ENCODE measurements around the gene DRP2.
A peak's percentile ranks its signal among the peaks of the same experiment; 100 is the strongest.

DRP2 gene

DNA sequence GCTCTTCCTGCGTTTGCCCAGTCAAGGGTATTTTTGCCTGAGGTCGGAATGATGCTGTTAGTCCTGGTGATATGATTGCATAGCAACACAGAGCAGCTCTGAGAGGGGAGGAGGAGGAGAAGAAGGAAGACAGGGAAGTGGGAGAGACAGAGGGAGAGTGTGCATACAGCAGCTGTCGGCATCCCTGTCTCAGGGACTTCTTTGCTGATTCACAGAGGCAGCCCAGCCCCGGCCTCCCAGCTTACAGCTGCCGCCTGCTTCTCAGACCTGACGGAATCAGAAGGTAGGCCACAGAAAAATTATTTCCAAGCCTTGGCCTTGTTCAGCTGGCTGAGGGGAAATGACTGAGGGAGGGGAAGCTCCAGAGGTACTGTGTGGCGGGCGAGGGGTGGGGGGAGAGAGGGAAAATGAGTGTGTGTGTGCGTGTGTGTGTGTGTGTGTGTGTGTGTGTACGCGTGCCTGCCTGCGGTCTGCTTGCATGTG lies 319 bp downstream of the DRP2 start:
- TF ChIP-seq, protein P1, sequence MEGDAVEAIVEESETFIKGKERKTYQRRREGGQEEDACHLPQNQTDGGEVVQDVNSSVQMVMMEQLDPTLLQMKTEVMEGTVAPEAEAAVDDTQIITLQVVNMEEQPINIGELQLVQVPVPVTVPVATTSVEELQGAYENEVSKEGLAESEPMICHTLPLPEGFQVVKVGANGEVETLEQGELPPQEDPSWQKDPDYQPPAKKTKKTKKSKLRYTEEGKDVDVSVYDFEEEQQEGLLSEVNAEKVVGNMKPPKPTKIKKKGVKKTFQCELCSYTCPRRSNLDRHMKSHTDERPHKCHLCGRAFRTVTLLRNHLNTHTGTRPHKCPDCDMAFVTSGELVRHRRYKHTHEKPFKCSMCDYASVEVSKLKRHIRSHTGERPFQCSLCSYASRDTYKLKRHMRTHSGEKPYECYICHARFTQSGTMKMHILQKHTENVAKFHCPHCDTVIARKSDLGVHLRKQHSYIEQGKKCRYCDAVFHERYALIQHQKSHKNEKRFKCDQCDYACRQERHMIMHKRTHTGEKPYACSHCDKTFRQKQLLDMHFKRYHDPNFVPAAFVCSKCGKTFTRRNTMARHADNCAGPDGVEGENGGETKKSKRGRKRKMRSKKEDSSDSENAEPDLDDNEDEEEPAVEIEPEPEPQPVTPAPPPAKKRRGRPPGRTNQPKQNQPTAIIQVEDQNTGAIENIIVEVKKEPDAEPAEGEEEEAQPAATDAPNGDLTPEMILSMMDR (conservative IDR thresholded peaks at IDR 0.05; ENCODE audit: low read depth, low read length), result no peak
- DNase-seq (ENCODE audit: low read depth), result peak; percentile 49

DNA sequence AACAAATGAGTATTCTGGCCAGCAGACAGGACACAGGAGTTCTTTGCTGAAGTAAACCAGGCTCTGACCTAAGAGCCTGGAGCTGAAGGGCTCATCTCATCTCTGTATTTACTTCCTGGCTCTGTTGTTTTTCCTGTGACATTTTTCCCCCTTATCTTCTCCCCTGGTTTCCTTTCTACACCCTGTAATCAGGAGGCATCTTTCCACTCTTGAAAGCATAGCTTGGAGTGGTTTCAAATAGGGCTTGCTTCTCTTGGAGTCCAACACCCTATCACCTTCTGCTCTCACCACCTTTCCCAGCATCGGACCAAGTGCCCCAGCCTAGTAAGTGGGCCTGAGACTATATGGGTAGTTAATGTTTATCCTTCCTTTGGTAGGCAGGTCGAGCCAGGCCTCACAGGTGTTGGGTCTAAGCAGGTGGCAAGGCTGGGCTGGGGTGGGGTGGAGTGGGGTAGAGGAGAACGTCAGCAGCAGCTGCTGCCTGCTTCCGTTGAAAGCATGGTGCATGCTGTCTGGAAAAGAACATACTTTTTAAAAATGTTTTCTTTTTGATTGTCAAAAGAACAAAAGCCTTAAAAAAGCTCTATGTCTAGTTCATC lies 1.2 kb downstream of the DRP2 start:
- no peak overlapping the region for H3K4me3 ChIP-seq (ENCODE audit: low read depth, low read length)
- TF ChIP-seq, protein P1 (conservative IDR thresholded peaks at IDR 0.05; ENCODE audit: low read depth, low read length), result no peak
- DNase-seq (ENCODE audit: low read depth), result no peak

More for the DNA sequence above, 319 bp downstream of the DRP2 start:
- H3K4me3 ChIP-seq (ENCODE audit: low read depth, low read length), result peak overlapping the region; percentile 29

DNA sequence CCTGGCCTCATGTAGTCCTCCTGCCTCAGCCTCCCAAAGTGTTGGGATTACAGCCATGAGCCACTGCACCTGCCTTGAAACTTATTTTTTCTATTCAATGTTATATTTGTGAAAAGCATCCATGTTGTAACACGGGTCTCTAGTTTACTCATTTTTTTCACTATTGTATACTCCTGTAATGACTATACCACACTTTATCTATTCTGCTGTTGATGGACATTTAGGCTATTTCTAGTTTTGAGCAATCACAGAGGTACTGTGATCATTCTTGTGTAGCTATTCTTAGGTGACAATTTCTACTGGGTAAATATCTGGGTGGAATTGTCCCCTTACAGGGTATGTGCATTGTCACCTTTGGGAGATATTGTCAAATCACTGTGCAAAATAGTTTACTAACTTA lies 3.6 kb downstream of the DRP2 start:
- TF ChIP-seq, protein P1 (conservative IDR thresholded peaks at IDR 0.05; ENCODE audit: low read depth, low read length), result no peak
- no peak for DNase-seq (ENCODE audit: low read depth)
- H3K4me3 ChIP-seq (ENCODE audit: low read depth, low read length), result no peak overlapping the region

DNA sequence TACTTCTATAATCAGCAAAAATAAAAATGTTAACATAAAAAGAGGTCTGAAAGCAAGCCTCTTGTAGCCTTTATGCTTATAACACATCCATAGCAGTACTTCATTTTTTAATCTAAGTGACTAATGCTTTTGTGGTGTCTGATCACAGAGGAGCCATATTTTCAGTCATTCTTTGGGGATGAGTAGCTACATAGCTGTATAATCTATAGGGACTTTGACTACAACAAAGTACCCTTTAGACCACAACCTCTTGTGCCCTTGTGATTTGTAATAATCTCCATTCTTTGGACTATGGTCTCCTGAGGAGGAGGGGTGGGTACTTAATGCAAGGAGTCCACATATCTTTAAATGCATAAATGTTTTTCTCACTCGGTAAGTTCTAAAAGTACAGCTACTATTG lies 9.6 kb downstream of the DRP2 start:
- TF ChIP-seq, protein P1 (conservative IDR thresholded peaks at IDR 0.05; ENCODE audit: low read depth, low read length), result no peak
- DNase-seq (ENCODE audit: low read depth), result peak; percentile 69
- no peak overlapping the region for H3K4me3 ChIP-seq (ENCODE audit: low read depth, low read length)

DNA sequence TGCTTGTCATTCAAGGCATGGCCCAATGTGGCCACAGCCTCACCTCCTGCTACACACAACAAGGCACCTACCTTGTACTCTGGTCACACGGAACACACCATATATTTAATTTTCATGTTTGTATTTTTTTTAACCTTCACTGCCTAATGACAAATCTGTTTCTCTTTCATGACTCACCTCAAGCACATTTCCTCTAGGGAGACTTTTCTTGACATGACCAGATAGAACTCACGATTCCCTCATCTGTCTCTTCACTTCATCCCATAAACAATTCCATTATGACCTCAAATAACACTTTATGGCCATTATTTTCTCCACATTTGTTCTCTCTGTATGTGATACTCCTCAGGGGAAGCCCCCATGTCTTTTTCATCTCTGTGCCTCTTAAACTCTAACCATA lies 11.1 kb downstream of the DRP2 start:
- DNase-seq (ENCODE audit: low read depth), result peak; percentile 39
- TF ChIP-seq, protein P1 (conservative IDR thresholded peaks at IDR 0.05; ENCODE audit: low read depth, low read length), result no peak
- H3K4me3 ChIP-seq (ENCODE audit: low read depth, low read length), result no peak overlapping the region

DNA sequence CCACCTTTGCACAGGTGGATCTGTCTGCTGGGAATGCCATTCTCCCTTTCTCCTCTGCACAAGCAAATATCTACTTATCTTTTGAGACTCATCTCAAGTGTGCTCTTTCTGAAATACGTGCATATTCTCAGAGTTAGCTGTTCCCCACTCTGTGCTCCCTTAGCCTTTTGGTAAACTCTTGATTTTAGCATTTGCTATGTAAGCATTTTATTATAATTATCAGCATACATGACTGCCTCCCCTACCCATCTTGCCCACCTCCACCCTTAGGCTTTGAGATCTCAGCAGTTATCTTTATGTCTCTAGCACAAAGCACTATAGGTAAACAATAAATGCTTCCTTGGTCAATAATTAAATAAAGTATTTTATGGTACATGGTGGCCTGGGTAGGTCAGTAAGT lies 11.5 kb downstream of the DRP2 start:
- TF ChIP-seq, protein P1 (conservative IDR thresholded peaks at IDR 0.05; ENCODE audit: low read depth, low read length), result no peak
- no peak overlapping the region for H3K4me3 ChIP-seq (ENCODE audit: low read depth, low read length)
- DNase-seq (ENCODE audit: low read depth), result no peak

DNA sequence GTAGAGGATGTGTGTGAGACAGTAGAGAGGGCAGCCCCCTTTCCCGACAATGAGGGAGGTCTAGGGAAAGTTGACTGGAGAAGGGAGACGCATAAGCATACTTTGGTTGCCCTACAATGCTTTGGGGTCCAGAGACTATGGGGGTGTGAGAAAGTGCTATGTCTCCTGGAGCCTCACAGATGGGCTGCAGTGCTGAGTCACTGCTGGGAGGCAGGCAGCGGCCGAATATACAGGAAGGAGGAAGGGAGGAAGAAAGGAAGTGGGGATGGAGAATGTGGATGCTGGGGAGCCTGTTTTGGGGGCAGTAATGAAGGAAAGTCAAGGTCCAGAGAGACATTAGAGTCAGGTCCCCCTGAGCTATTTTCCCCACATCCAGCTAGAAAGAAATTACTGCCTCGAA lies 12.7 kb downstream of the DRP2 start:
- DNase-seq (ENCODE audit: low read depth), result peak; percentile 21
- TF ChIP-seq, protein P1 (conservative IDR thresholded peaks at IDR 0.05; ENCODE audit: low read depth, low read length), result no peak

More for the DNA sequence above, 12.7 kb downstream of the DRP2 start:
- no peak overlapping the region for H3K4me3 ChIP-seq (ENCODE audit: low read depth, low read length)
